ENCODE data around the gene APOA4. TPM values are rescaled to one million over a fixed set of nuclear protein-coding genes. Genes with fewer than 3 reads are reported as not detected.

APOA4 gene
- total and polyA plus RNA-seq, 4 donors: 0.89 to 382 (median 131) TPM

DNA sequence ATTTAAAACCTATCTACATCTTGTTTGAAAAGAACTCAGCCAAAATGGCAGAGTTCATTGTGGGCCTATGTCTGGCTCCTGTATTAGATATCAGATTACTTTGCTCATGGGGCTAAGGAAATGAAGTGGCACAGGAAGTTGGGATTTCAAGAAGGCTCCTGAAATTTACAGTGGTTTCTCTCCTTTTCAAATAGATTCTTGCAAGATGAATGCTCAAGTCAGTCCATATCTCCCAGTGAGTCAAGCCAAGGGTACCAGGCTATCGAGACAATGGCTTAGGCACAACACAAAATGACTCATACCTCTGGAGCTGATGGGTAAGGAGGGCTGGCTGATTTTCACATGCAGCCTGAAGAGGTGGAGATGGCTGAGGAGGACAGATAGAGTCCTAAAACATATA, 38.4 kb upstream of the APOA4 start:
- Histone ChIP-seq H3K9me3 (ENCODE audit: control insufficient read depth in 4 of 4, low read length in 3 of 4) (no peaks in the 10 kb centered on the region), H3K4me3 (ENCODE audit: low read depth in 1 of 3, low read length in 3 of 3) (no peak overlapping the region), H3K4me1 (ENCODE audit: control insufficient read depth in 4 of 4, insufficient read depth in 4 of 4, low read length in 3 of 4) (peaks cover 2 to 17% (median 13%) of the 10 kb centered on the region in 4 donors), H3K27ac (ENCODE audit: low read depth in 1 of 2, low read length in 2 of 2) (no peak overlapping the region), H3K36me3 (ENCODE audit: control insufficient read depth in 4 of 4, insufficient read depth in 3 of 4, low read depth in 1 of 4, low read length in 3 of 4) (peaks cover 0 to 82% (median 55%) of the 10 kb centered on the region in 4 donors), H3K9ac (ENCODE audit: low read depth in 1 of 2, low read length in 2 of 2) (no peak overlapping the region), H3K27me3 (ENCODE audit: control insufficient read depth in 4 of 4, insufficient read depth in 4 of 4, low read length in 3 of 4) (no peaks in the 10 kb centered on the region)
- no peak for DNase-seq (ENCODE audit: low spot score)
- WGBS: 93% methylated on average over 1 of the region's 1 CpG
- TF ChIP-seq EGR1 (IDR thresholded peaks at IDR 0.05; ENCODE audit: low read depth in 2 of 2): no peak
- TF ChIP-seq HNF4A (conservative IDR thresholded peaks at IDR 0.05): no peak
- TF ChIP-seq, protein P1, sequence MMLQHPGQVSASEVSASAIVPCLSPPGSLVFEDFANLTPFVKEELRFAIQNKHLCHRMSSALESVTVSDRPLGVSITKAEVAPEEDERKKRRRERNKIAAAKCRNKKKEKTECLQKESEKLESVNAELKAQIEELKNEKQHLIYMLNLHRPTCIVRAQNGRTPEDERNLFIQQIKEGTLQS (IDR thresholded peaks at IDR 0.05): no peak

DNA sequence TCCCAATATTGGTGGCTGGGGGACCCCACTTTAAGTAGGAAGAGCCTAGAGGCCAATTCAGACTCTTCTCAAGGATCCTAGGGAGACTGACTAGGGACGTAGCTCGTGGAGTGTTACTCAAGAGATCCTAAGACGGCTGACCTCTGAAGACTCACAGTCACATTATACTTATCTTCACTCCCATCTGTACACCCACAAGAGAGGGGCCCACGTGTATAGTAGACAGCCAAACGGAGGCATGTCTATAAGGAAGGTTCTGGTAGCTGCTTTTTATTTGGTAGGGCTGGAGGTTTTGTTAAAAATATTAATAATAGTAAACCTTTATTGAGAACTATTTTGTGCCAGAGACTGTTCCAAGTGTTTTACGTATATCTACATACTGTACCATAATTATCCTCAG, 37.2 kb upstream of the APOA4 start:
- 95% methylated on average over 6 of the region's 6 CpGs for WGBS
- no peak for DNase-seq (ENCODE audit: low spot score)

More for the DNA sequence above, 37.2 kb upstream of the APOA4 start:
- Histone ChIP-seq H3K4me1 (ENCODE audit: control insufficient read depth in 4 of 4, insufficient read depth in 4 of 4, low read length in 3 of 4) (peaks cover 4 to 20% (median 15%) of the 10 kb centered on the region in 4 donors), H3K36me3 (ENCODE audit: control insufficient read depth in 4 of 4, insufficient read depth in 3 of 4, low read depth in 1 of 4, low read length in 3 of 4) (peaks cover 0 to 72% (median 51%) of the 10 kb centered on the region in 4 donors), H3K9me3 (ENCODE audit: control insufficient read depth in 4 of 4, low read length in 3 of 4) (no peaks in the 10 kb centered on the region), H3K9ac (ENCODE audit: low read depth in 1 of 2, low read length in 2 of 2) (no peak overlapping the region), H3K4me3 (ENCODE audit: low read depth in 1 of 3, low read length in 3 of 3) (no peak overlapping the region), H3K27ac (ENCODE audit: low read depth in 1 of 2, low read length in 2 of 2) (no peak overlapping the region), H3K27me3 (ENCODE audit: control insufficient read depth in 4 of 4, insufficient read depth in 4 of 4, low read length in 3 of 4) (no peaks in the 10 kb centered on the region)
- TF ChIP-seq, protein P2, sequence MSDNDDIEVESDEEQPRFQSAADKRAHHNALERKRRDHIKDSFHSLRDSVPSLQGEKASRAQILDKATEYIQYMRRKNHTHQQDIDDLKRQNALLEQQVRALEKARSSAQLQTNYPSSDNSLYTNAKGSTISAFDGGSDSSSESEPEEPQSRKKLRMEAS (IDR thresholded peaks at IDR 0.05): no peak
- TF ChIP-seq FOXA2 (IDR thresholded peaks at IDR 0.05) (no peak), JUND (IDR thresholded peaks at IDR 0.05) (no peak), HNF4A (conservative IDR thresholded peaks at IDR 0.05) (no peak), EGR1 (IDR thresholded peaks at IDR 0.05; ENCODE audit: low read depth in 2 of 2) (no peak), SP1 (IDR thresholded peaks at IDR 0.05) (no peak), YY1 (IDR thresholded peaks at IDR 0.05) (no peak), FOXA1 (IDR thresholded peaks at IDR 0.05) (no peak), HNF4G (IDR thresholded peaks at IDR 0.05) (no peak)
- TF ChIP-seq, protein P3, sequence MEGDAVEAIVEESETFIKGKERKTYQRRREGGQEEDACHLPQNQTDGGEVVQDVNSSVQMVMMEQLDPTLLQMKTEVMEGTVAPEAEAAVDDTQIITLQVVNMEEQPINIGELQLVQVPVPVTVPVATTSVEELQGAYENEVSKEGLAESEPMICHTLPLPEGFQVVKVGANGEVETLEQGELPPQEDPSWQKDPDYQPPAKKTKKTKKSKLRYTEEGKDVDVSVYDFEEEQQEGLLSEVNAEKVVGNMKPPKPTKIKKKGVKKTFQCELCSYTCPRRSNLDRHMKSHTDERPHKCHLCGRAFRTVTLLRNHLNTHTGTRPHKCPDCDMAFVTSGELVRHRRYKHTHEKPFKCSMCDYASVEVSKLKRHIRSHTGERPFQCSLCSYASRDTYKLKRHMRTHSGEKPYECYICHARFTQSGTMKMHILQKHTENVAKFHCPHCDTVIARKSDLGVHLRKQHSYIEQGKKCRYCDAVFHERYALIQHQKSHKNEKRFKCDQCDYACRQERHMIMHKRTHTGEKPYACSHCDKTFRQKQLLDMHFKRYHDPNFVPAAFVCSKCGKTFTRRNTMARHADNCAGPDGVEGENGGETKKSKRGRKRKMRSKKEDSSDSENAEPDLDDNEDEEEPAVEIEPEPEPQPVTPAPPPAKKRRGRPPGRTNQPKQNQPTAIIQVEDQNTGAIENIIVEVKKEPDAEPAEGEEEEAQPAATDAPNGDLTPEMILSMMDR (IDR thresholded peaks at IDR 0.05; ENCODE audit: low read depth, low read length, missing input control): no peak
- TF ChIP-seq, protein P1 (IDR thresholded peaks at IDR 0.05): no peak
- TF ChIP-seq, protein P4, sequence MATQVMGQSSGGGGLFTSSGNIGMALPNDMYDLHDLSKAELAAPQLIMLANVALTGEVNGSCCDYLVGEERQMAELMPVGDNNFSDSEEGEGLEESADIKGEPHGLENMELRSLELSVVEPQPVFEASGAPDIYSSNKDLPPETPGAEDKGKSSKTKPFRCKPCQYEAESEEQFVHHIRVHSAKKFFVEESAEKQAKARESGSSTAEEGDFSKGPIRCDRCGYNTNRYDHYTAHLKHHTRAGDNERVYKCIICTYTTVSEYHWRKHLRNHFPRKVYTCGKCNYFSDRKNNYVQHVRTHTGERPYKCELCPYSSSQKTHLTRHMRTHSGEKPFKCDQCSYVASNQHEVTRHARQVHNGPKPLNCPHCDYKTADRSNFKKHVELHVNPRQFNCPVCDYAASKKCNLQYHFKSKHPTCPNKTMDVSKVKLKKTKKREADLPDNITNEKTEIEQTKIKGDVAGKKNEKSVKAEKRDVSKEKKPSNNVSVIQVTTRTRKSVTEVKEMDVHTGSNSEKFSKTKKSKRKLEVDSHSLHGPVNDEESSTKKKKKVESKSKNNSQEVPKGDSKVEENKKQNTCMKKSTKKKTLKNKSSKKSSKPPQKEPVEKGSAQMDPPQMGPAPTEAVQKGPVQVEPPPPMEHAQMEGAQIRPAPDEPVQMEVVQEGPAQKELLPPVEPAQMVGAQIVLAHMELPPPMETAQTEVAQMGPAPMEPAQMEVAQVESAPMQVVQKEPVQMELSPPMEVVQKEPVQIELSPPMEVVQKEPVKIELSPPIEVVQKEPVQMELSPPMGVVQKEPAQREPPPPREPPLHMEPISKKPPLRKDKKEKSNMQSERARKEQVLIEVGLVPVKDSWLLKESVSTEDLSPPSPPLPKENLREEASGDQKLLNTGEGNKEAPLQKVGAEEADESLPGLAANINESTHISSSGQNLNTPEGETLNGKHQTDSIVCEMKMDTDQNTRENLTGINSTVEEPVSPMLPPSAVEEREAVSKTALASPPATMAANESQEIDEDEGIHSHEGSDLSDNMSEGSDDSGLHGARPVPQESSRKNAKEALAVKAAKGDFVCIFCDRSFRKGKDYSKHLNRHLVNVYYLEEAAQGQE (IDR thresholded peaks at IDR 0.05): no peak
- TF ChIP-seq, protein P5, sequence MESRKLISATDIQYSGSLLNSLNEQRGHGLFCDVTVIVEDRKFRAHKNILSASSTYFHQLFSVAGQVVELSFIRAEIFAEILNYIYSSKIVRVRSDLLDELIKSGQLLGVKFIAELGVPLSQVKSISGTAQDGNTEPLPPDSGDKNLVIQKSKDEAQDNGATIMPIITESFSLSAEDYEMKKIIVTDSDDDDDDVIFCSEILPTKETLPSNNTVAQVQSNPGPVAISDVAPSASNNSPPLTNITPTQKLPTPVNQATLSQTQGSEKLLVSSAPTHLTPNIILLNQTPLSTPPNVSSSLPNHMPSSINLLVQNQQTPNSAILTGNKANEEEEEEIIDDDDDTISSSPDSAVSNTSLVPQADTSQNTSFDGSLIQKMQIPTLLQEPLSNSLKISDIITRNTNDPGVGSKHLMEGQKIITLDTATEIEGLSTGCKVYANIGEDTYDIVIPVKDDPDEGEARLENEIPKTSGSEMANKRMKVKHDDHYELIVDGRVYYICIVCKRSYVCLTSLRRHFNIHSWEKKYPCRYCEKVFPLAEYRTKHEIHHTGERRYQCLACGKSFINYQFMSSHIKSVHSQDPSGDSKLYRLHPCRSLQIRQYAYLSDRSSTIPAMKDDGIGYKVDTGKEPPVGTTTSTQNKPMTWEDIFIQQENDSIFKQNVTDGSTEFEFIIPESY (IDR thresholded peaks at IDR 0.05): no peak
